Heart right ventricle (tissue), 16 donors: ENCODE data around the gene PRR15L. TPM values are rescaled to one million over a fixed set of nuclear protein-coding genes. Genes with fewer than 3 reads are reported as not detected.

Experiments
- ATAC-seq, 8 donors: fragments of 200-7000 bp; cut with Tn5 transposase; one replicate each; pipeline ENCODE4 v1.9.1; 2020; ENCODE audit warnings: mild to moderate bottlenecking in 8 of 8, moderate library complexity in 8 of 8, moderate number of reproducible peaks in 1 of 8
- DNase-seq, 2 donors: peaks; one replicate each; pipeline ENCODE4 v3.0.0-alpha.2; 2020
- H3K27ac ChIP-seq, 10 donors: fragments of 200-600 bp; sonication (generic) in 2 of 10; one replicate each; pipeline versions ENCODE4 v1.5.0 to v1.8.0; 2020 to 2022; ENCODE audit warnings: mild to moderate bottlenecking in 3 of 10
- H3K27me3 ChIP-seq, 7 donors: fragments of 200-600 bp; one replicate each; pipeline ENCODE4 v1.8.0; 2021 to 2022; ENCODE audit warnings: mild to moderate bottlenecking in 2 of 7
- H3K36me3 ChIP-seq, 9 donors: fragments of 200-600 bp; sonication (generic) in 1 of 9; one replicate each; pipeline versions ENCODE4 v1.5.0 to v1.8.0; 2020 to 2022; ENCODE audit warnings: mild to moderate bottlenecking in 2 of 9
- H3K4me1 ChIP-seq, 9 donors: fragments of 200-600 bp; sonication (generic) in 1 of 9; one replicate each; pipeline versions ENCODE4 v1.5.0 to v1.8.0; 2020 to 2022; ENCODE audit warnings: mild to moderate bottlenecking in 4 of 9
- H3K4me3 ChIP-seq, 10 donors: fragments of 200-600 bp; sonication (generic) in 2 of 10; one replicate each; pipeline versions ENCODE4 v1.5.0 to v1.8.0; 2020 to 2022; ENCODE audit warnings: mild to moderate bottlenecking in 7 of 10, moderate library complexity in 2 of 10
- H3K9me3 ChIP-seq, 11 donors: fragments of 200-600 bp in 10 of 11; sonication (generic) in 2 of 11; one replicate each; pipeline versions ENCODE4 v1.5.0 to v1.8.0; 2013 to 2022; ENCODE audit warnings: mild to moderate bottlenecking in 2 of 11, control low read depth in 1 of 11, moderate library complexity in 1 of 11
- CTCF ChIP-seq, 9 donors: fragments of 200-600 bp; sonication (generic) in 2 of 9; IDR thresholded peaks; one replicate each; pipeline versions ENCODE4 v1.5.0 to v1.8.0; 2021 to 2022; ENCODE audit warnings: antibody characterized with exemption in 9 of 9, mild to moderate bottlenecking in 5 of 9, moderate library complexity in 1 of 9
- WGBS, 2 donors: extraction: QIAGEN DNeasy Blood & Tissue Kit; methylation state at CpG; one replicate each; pipeline ENCODE4 v1.1.7; 2013; ENCODE audit warnings: inconsistent platforms in 1 of 2; 5-methylcytosine and 5-hydroxymethylcytosine counted together
- intact Hi-C, 10 donors: fragments of 100-400 bp; cut with DNase I; formaldehyde crosslinking; loops; one replicate each; pipeline versions ENCODE4 v1.11.1 to v1.14.2; 2022
- polyA plus RNA-seq, 2 donors: library from polyadenylated mRNA; stranded (reverse); fragments of 200-250 nt; gene quantifications; one replicate each; pipeline ENCODE4 v1.2.3, GENCODE V29; 2013
- total RNA-seq, 10 donors: library from RNA; stranded (reverse); fragmentation: NEBNext Ultra II Directional in 3 of 10; extraction: Animal tissue kit (Norgen Biotek cat#: 25700) in 3 of 10; gene quantifications; one replicate each; pipeline versions ENCODE4 v1.2.1 to v1.2.4, GENCODE V29; 2021 to 2023
- donor health status: Arrhythmogenic right ventricular cardiomyopathy.
- donor health status: ischemic (EF 13 %, LVEDD 7.1; RV severe dilation, severe dysfunction).
- donor health status: healthy with polysubstance abuse.
- donor health status: DM: no; HTN: yes; CAD: no.
- donor health status: DM: no; HTN: no; CAD: no.
- donor health status: ischemic (EF 25% LVEDD 6.9; RV normal size, moderate dysfunction).
- donor health status: ischemic (EF 25% LVEDD 5.7; RV mildly dilated, moderate dysfunction).
- donor health status: healthy.
- donor health status: DM: yes; HTN: yes; CAD: no.
- donor health status: Ischemic cardiomyopathy.
- donor health status: ischemic (EF 35%, LVEDD 5.7; RV mildly dilated, moderate dysfunction).
- donor health status: nonischemic (EF 11% LVEDD 7.7; RV severe dilation, severe dysfunction).
- donor health status: DM: yes; HTN: yes; CAD: no.
- donor health status: PGD.
- donor health status: ischemic (EF 29% LVEDD 5.4; RV normal size, mild dysfunction).
- donor health status: nonischemic (EF 23%, LVEDD 6.1; RV moderate dilation, normal function).

The PRR15L gene
- total and polyA plus RNA-seq, 12 donors, result not detected

DNA sequence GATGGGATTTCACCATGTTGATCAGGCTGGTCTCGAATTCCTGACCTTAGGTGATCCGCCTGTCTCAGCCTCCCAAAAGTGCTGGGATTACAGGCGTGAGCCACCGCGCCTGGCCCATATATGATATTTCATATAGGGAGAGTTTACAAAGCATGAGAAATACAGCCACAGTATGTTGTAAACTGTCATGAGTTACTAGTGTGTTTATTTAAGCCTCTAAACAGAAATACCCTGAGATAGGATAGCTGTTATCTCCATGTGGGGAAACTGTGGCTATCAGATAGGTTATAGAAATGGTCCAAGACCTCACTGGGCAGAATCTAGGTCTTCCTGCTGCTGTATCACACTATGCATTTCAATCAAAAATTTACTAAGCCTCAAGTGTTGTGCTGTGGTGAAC is 11.2 kb upstream of the PRR15L start:
- no peak for DNase-seq
- Histone ChIP-seq H3K27ac (no peak overlapping the region), H3K27me3 (no peaks in the 10 kb centered on the region), H3K4me3 (no peak overlapping the region), H3K9me3 (no peaks in the 10 kb centered on the region), H3K36me3 (peaks cover 0 to 13% (median 3%) of the 10 kb centered on the region in 9 donors), H3K4me1 (peaks cover 4 to 24% (median 15%) of the 10 kb centered on the region in 9 donors)
- no peak for TF ChIP-seq CTCF (IDR thresholded peaks at IDR 0.05)
- 93 to 94% methylated on average over 5 of the region's 5 CpGs for WGBS, 2 donors
- ATAC-seq, result no peak
- intact Hi-C loops, result loop anchor here in 1 of 10 donors (10.0 kb wide), 1 partner anchor 124 kb away; the partner anchor contains the start of gene SCRN2

DNA sequence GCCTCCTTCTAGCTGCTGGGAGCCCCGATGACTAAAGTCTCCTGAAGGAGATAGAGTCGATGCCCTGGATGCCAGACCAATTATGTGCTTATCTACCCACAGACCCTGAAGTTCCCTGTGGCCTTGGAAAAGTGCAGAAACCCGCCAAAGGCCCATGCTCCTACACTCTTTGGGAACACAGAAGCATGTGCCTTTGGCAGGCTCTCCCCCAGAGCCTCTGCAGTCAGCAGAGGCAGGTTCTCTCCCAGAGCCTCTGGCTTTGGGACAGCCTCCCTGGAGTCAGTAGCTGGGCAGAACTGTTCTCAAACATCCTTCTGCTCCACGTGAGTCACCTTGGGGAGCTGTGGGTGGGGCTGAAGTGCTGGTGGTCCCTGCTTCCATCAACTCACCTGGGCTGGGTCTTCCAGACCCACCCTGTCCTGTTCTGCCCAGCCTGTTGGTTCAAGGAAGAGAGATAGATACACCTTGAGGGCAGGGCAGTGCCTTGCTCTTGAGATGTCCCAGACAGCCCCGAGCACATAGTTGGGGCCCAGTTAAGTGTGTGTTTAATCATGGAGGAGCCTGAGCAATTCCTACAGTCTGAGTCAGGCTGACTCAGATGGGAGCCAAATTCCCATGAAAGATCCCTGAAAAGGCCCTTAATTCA is 10.0 kb upstream of the PRR15L start:
- no peaks in the 10 kb centered on the region for H3K9me3 ChIP-seq
- no peaks in the 10 kb centered on the region for H3K27me3 ChIP-seq
- no peak overlapping the region for H3K27ac ChIP-seq
- peaks cover 4 to 21% (median 15%) of the 10 kb centered on the region in 9 donors for H3K4me1 ChIP-seq
- intact Hi-C loops, result loop anchor here in 1 of 10 donors (10.0 kb wide), 1 partner anchor 123 kb away; the partner anchor contains the start of gene SCRN2
- TF ChIP-seq CTCF (IDR thresholded peaks at IDR 0.05), result no peak
- DNase-seq, result no peak
- H3K36me3 ChIP-seq, result peaks cover 0 to 2% (median 0%) of the 10 kb centered on the region in 9 donors
- H3K4me3 ChIP-seq, result no peak overlapping the region
- no peak for ATAC-seq
- 46 to 49% methylated on average over 5 of the region's 5 CpGs for WGBS, 2 donors

GRCh38 chr17:47966079-47966519 is 8.4 kb upstream of the PRR15L start:
- no peak for ATAC-seq
- Histone ChIP-seq H3K36me3 (no peaks in the 10 kb centered on the region), H3K4me3 (no peak overlapping the region), H3K27ac (no peak overlapping the region), H3K9me3 (peaks cover 0 to 5% (median 0%) of the 10 kb centered on the region in 11 donors), H3K4me1 (peaks cover 0 to 7% (median 5%) of the 10 kb centered on the region in 9 donors), H3K27me3 (no peaks in the 10 kb centered on the region)
- no peak for TF ChIP-seq CTCF (IDR thresholded peaks at IDR 0.05)
- DNase-seq, result no peak
- intact Hi-C loops, result loop anchor here in 1 of 10 donors (10.0 kb wide), 1 partner anchor 121 kb away; the partner anchor contains the start of gene SCRN2
- 52 to 72% methylated on average over 1 of the region's 1 CpG for WGBS, 2 donors

DNA sequence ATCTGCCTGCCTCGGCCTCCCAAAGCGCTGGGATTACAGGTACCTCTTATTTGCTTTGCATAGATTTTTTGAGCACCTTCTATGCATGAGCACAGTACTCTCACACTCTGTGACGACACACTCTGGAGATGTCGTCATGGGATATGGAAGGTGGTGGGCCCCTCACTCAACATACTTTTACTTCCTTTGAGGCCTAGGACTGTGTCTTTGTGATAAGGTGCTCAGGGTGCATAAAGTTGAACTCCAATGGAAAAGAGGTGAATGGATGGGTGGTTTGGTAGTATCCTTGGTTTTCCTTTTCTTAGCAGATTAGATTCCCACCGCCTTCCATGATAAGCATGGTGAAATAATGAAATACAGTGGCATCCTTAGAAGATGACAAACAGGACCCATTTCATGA is 7.2 kb upstream of the PRR15L start:
- no peak overlapping the region for H3K4me3 ChIP-seq
- H3K36me3 ChIP-seq, result no peaks in the 10 kb centered on the region
- intact Hi-C loops, result loop anchor here in 2 of 10 donors (5.0 to 10.0 kb wide), 2 partner anchors 118 to 120 kb away; partner anchors contain the start of gene SCRN2 (in 1 of the 2)
- no peaks in the 10 kb centered on the region for H3K27me3 ChIP-seq
- H3K9me3 ChIP-seq, result peaks cover 0 to 5% (median 0%) of the 10 kb centered on the region in 11 donors
- no peak for TF ChIP-seq CTCF (IDR thresholded peaks at IDR 0.05)
- WGBS, 2 donors, result 93 to 95% methylated on average over 5 of the region's 5 CpGs
- no peak for ATAC-seq
- H3K4me1 ChIP-seq, result no peaks in the 10 kb centered on the region
- DNase-seq, result no peak
- H3K27ac ChIP-seq, result no peak overlapping the region
